ENCODE data around the gene TSPAN32.

DNA sequence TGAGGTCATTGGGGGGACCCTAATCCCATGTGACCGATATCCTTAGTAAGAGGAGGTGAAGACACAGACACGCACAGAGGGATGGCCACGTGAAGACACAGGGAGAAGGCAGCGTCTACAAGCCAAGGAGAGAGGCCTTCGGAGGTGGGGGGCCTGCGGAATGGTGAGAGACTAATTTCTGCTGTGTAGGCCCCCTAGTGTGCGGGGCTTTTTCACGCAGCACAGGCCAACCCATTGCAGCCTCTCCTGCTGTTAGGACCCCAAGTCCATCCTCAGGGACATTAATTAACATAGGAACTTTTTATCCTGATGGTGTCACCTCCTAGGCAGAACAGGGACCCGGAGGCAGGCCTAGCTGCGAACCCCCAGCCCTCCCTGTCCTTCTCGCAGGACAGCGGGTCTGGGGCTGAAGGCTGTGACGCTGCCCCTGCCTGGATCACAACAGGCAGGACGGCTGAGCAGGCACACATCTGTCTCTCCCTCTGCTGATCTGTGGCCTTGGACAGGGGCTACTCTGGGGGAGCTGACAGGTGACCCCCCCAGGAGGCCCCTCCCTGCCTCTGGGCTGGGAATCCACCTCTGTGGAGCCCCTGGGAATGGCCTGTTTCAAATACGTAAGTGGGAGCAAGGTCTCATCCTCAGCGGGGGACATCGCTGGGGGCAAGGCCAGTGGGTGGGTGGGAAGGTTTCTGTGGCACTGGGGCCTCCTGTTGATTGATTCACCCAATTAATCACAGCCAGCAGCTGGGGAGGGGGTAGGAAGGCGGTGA lies 39.3 kb upstream of the TSPAN32 start:
- TF ChIP-seq, protein P1, sequence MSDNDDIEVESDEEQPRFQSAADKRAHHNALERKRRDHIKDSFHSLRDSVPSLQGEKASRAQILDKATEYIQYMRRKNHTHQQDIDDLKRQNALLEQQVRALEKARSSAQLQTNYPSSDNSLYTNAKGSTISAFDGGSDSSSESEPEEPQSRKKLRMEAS (IDR thresholded peaks at IDR 0.05; ENCODE audit: insufficient read depth, insufficient read length) = no peak
- TF ChIP-seq, protein P2, sequence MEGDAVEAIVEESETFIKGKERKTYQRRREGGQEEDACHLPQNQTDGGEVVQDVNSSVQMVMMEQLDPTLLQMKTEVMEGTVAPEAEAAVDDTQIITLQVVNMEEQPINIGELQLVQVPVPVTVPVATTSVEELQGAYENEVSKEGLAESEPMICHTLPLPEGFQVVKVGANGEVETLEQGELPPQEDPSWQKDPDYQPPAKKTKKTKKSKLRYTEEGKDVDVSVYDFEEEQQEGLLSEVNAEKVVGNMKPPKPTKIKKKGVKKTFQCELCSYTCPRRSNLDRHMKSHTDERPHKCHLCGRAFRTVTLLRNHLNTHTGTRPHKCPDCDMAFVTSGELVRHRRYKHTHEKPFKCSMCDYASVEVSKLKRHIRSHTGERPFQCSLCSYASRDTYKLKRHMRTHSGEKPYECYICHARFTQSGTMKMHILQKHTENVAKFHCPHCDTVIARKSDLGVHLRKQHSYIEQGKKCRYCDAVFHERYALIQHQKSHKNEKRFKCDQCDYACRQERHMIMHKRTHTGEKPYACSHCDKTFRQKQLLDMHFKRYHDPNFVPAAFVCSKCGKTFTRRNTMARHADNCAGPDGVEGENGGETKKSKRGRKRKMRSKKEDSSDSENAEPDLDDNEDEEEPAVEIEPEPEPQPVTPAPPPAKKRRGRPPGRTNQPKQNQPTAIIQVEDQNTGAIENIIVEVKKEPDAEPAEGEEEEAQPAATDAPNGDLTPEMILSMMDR (IDR thresholded peaks at IDR 0.05; ENCODE audit: extremely low read depth in 1 of 2, insufficient read depth in 1 of 2, low read depth in 1 of 2, low read length in 2 of 2) = no peak
- TF ChIP-seq POLR2A (IDR thresholded peaks at IDR 0.05; ENCODE audit: low read depth, low read length) = no peak
- TF ChIP-seq EZH2 (IDR thresholded peaks at IDR 0.05; ENCODE audit: borderline replicate concordance, low read depth, low read length, severe bottlenecking) = no peak
- no peak for TF ChIP-seq GATA2 (IDR thresholded peaks at IDR 0.05; ENCODE audit: insufficient read depth, insufficient read length, low read depth, low read length)
- no peak for TF ChIP-seq POLR2AphosphoS5 (IDR thresholded peaks at IDR 0.05; ENCODE audit: insufficient read depth, low read depth, low read length)
- no peak for TF ChIP-seq MYC (IDR thresholded peaks at IDR 0.05; ENCODE audit: low read depth, low read length)
- TF ChIP-seq FOS (IDR thresholded peaks at IDR 0.05; ENCODE audit: borderline replicate concordance, insufficient read depth, low read length) = no peak

Measured in endothelial cell of umbilical vein (primary cell).